Measurements from ENCODE around the gene PPTC7. TPM values are rescaled to one million over a fixed set of nuclear protein-coding genes. Genes with fewer than 3 reads are reported as not detected.
"Not testable (repeated sequence)": the region's sequence is repeated elsewhere in the genome, so short reads cannot be mapped to it uniquely, and the experiment has no call there.

The PPTC7 gene
- total RNA-seq, 4 donors from 2014 or later, result 24.6 to 36.6 (median 29.1) TPM

GRCh38 chr12:110546339-110546738 is 36.8 kb downstream of the PPTC7 start:
- Histone ChIP-seq H3K27me3 (no peaks in the 10 kb centered on the region), H3K36me3 (peaks cover 10% of the 10 kb centered on the region), H3K4me1 (peaks cover 68% of the 10 kb centered on the region), H3K27ac (peak overlapping the region; percentile 86), H3K4me3 (no peak overlapping the region), H3K9me3 (no peaks in the 10 kb centered on the region)
- DNase-seq (ENCODE audit: low spot score in 2 of 2), result no peak
- 31% methylated on average over 3 of the region's 3 CpGs for WGBS
- TF ChIP-seq CTCF (IDR thresholded peaks at IDR 0.05) (no peak), POLR2AphosphoS5 (IDR thresholded peaks at IDR 0.05) (no peak), POLR2A (IDR thresholded peaks at IDR 0.05) (no peak), EP300 (IDR thresholded peaks at IDR 0.05) (no peak)

GRCh38 chr12:110545812-110546211 is 37.3 kb downstream of the PPTC7 start:
- no peak for DNase-seq (ENCODE audit: low spot score in 2 of 2)
- no peak for TF ChIP-seq POLR2A (IDR thresholded peaks at IDR 0.05)
- TF ChIP-seq CTCF (IDR thresholded peaks at IDR 0.05), result no peak
- no peak for TF ChIP-seq POLR2AphosphoS5 (IDR thresholded peaks at IDR 0.05)
- TF ChIP-seq EP300 (IDR thresholded peaks at IDR 0.05), result no peak

GRCh38 chr12:110545259-110545658 is 37.9 kb downstream of the PPTC7 start:
- H3K27me3 ChIP-seq; H3K36me3 ChIP-seq; H3K9me3 ChIP-seq; DNase-seq (ENCODE audit: low spot score in 2 of 2); H3K4me3 ChIP-seq: not testable (repeated sequence)
- WGBS, result 69% methylated on average over 4 of the region's 4 CpGs
- Histone ChIP-seq H3K4me1 (peaks cover 74% of the 10 kb centered on the region), H3K27ac (peak overlapping the region; percentile 86)

More at GRCh38 chr12:110545812-110546211, 37.3 kb downstream of the PPTC7 start:
- Histone ChIP-seq H3K4me3 (no peak overlapping the region), H3K27me3 (no peaks in the 10 kb centered on the region), H3K4me1 (peaks cover 73% of the 10 kb centered on the region), H3K36me3 (peaks cover 6% of the 10 kb centered on the region), H3K9me3 (no peaks in the 10 kb centered on the region), H3K27ac (peak overlapping the region; percentile 86)
- WGBS, result 83% methylated on average over 10 of the region's 10 CpGs

- no peak overlapping the region for H3K4me3 ChIP-seq
- peak overlapping the region; percentile 86 for H3K27ac ChIP-seq
- no peaks in the 10 kb centered on the region for H3K27me3 ChIP-seq
- peaks cover 4% of the 10 kb centered on the region for H3K36me3 ChIP-seq
- H3K4me1 ChIP-seq, result peaks cover 76% of the 10 kb centered on the region
- no peak for DNase-seq (ENCODE audit: low spot score in 2 of 2)
- TF ChIP-seq CTCF (IDR thresholded peaks at IDR 0.05) (no peak), POLR2A (IDR thresholded peaks at IDR 0.05) (no peak), POLR2AphosphoS5 (IDR thresholded peaks at IDR 0.05) (no peak), EP300 (IDR thresholded peaks at IDR 0.05) (no peak)
- no peaks in the 10 kb centered on the region for H3K9me3 ChIP-seq
- 63% methylated on average over 4 of the region's 4 CpGs for WGBS
These were observed 39.2 kb downstream of the PPTC7 start for GRCh38 chr12:110543965-110544364.

GRCh38 chr12:110543252-110543959 is 39.7 kb downstream of the PPTC7 start:
- Histone ChIP-seq H3K9me3 (no peaks in the 10 kb centered on the region), H3K4me3 (peak overlapping the region; percentile 17), H3K27ac (peak overlapping the region; percentile 86), H3K4me1 (peaks cover 76% of the 10 kb centered on the region), H3K36me3 (no peaks in the 10 kb centered on the region), H3K27me3 (no peaks in the 10 kb centered on the region)
- 29% methylated on average over 7 of the region's 7 CpGs for WGBS
- peak; percentile 95 to 96 for DNase-seq (ENCODE audit: low spot score in 2 of 2)
- TF ChIP-seq POLR2AphosphoS5 (IDR thresholded peaks at IDR 0.05), result peak in 2 of 3 donors; percentile 46 to 80
- no peak for TF ChIP-seq EP300 (IDR thresholded peaks at IDR 0.05)

GRCh38 chr12:110540048-110540447 is 43.1 kb downstream of the PPTC7 start:
- H3K4me1 ChIP-seq, result peaks cover 74% of the 10 kb centered on the region
- DNase-seq (ENCODE audit: low spot score in 2 of 2), result no peak
- WGBS, result 87% methylated on average over 8 of the region's 8 CpGs
- no peak overlapping the region for H3K27ac ChIP-seq
- H3K9me3 ChIP-seq, result no peaks in the 10 kb centered on the region
- TF ChIP-seq CTCF (IDR thresholded peaks at IDR 0.05) (no peak), POLR2A (IDR thresholded peaks at IDR 0.05) (no peak), POLR2AphosphoS5 (IDR thresholded peaks at IDR 0.05) (no peak), EP300 (IDR thresholded peaks at IDR 0.05) (no peak)
- peaks cover 26% of the 10 kb centered on the region for H3K36me3 ChIP-seq
- H3K27me3 ChIP-seq, result no peaks in the 10 kb centered on the region
- no peak overlapping the region for H3K4me3 ChIP-seq
